Astrocyte (in vitro differentiated cells and primary cell): Measurements from ENCODE around the gene OPRD1. TPM values are rescaled to one million over a fixed set of nuclear protein-coding genes. Genes with fewer than 3 reads are reported as not detected.
"Not testable (repeated sequence)": the region's sequence is repeated elsewhere in the genome, so short reads cannot be mapped to it uniquely, and the experiment has no call there.

Experiments
- DNase-seq: peaks from one replicate; pipeline ENCODE4 v3.0.0-alpha.2; 2010; ENCODE audit warnings: low read depth
- FAIRE-seq: peaks from 2 replicates; lab custom pipeline; 2011; peaks lifted over from hg19 to GRCh38; lab: Jason Lieb, UNC
- H2AFZ ChIP-seq: 2 replicates; pipeline ENCODE4 v1.6.0; 2012; ENCODE audit warnings: low read depth, low read length, inconsistent platforms
- H3K27ac ChIP-seq: 2 replicates; pipeline ENCODE4 v1.5.1; 2011; ENCODE audit warnings: low read depth, low read length, inconsistent platforms
- H3K27me3 ChIP-seq: 2 replicates; pipeline ENCODE4 v1.6.0; 2011; ENCODE audit warnings: low read length, inconsistent platforms; ENCODE audit not compliant: insufficient read depth
- H3K36me3 ChIP-seq: 2 replicates; pipeline ENCODE4 v1.5.1; 2011; ENCODE audit warnings: low read length, inconsistent platforms; ENCODE audit not compliant: insufficient read depth
- H3K4me1 ChIP-seq: 2 replicates; pipeline ENCODE4 v1.5.1; 2011; ENCODE audit warnings: low read length, inconsistent platforms; ENCODE audit not compliant: insufficient read depth
- H3K4me2 ChIP-seq: 2 replicates; pipeline ENCODE4 v1.6.0; 2012; ENCODE audit warnings: low read length, inconsistent platforms
- H3K4me3 ChIP-seq: 2 replicates; pipeline ENCODE4 v1.5.1; 2011; ENCODE audit warnings: low read depth, mild to moderate bottlenecking, low read length, inconsistent platforms; ENCODE audit not compliant: insufficient read depth
- H3K79me2 ChIP-seq: 2 replicates; pipeline ENCODE4 v1.6.0; 2012; ENCODE audit warnings: mild to moderate bottlenecking, low read length, inconsistent platforms; ENCODE audit not compliant: insufficient read depth
- H3K9ac ChIP-seq: 2 replicates; pipeline ENCODE4 v1.6.0; 2012; ENCODE audit warnings: mild to moderate bottlenecking, low read length, inconsistent platforms
- H3K9me3 ChIP-seq: 2 replicates; pipeline ENCODE4 v1.5.1; 2012; ENCODE audit warnings: low read depth, mild to moderate bottlenecking, low read length, inconsistent platforms; ENCODE audit not compliant: insufficient read depth
- H4K20me1 ChIP-seq: 2 replicates; pipeline ENCODE4 v1.6.0; 2012; ENCODE audit warnings: low read length, inconsistent platforms; ENCODE audit not compliant: insufficient read depth
- H3K27ac Mint-ChIP-seq: one replicate; pipeline ENCODE4 v1.8.0; 2021; ENCODE audit warnings: mild to moderate bottlenecking, mixed read lengths; ENCODE audit not compliant: unreplicated experiment
- H3K27me3 Mint-ChIP-seq: one replicate; pipeline ENCODE4 v1.8.0; 2021; ENCODE audit warnings: low read depth, mixed read lengths; ENCODE audit not compliant: unreplicated experiment
- H3K36me3 Mint-ChIP-seq: one replicate; pipeline ENCODE4 v1.8.0; 2021; ENCODE audit warnings: low read depth, mixed read lengths; ENCODE audit not compliant: unreplicated experiment
- H3K4me1 Mint-ChIP-seq: one replicate; pipeline ENCODE4 v1.8.0; 2021; ENCODE audit warnings: low read depth, mixed read lengths; ENCODE audit not compliant: unreplicated experiment
- H3K4me3 Mint-ChIP-seq: one replicate; pipeline ENCODE4 v1.8.0; 2021; ENCODE audit warnings: mild to moderate bottlenecking, moderate library complexity, mixed read lengths; ENCODE audit not compliant: unreplicated experiment
- H3K9me3 Mint-ChIP-seq: one replicate; pipeline ENCODE4 v1.8.0; 2021; ENCODE audit warnings: mild to moderate bottlenecking, mixed read lengths; ENCODE audit not compliant: unreplicated experiment
- CTCF ChIP-seq: IDR thresholded peaks from 2 replicates; pipeline ENCODE4 v1.5.1; 2011; ENCODE audit warnings: low read depth, mild to moderate bottlenecking, inconsistent platforms, low read length, moderate library complexity; ENCODE audit not compliant: insufficient read depth
- EZH2 ChIP-seq: IDR thresholded peaks from 2 replicates; pipeline ENCODE4 v1.6.1; 2012; ENCODE audit warnings: mild to moderate bottlenecking, low read length, inconsistent platforms; ENCODE audit not compliant: insufficient read depth
- total RNA-seq: library from RNA; stranded (reverse); gene quantifications from 2 replicates; pipeline ENCODE4 v1.2.1, GENCODE V29; 2021

The OPRD1 gene
- total RNA-seq, 1 donor from 2014 or later, result 1.2 TPM

DNA sequence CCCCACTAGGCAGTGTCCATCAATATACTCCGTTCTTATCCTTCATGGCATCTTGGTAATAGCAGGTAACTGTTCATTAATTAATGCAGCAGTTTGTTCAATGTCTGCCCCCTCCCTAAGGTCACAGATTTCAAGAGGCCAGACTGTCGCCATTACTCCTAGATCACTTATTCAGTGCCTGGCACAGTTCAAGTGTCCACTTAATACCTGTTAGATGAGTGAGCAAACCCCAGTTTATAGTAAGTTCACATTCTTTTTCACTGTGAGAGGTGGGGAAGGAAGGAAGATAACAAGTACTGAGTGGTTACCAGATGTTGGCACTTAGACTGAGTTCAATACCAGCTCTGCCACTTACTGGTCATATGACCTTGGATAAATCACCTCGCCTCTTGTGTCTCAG lies 36.4 kb downstream of the OPRD1 start:
- TF ChIP-seq EZH2 (no peak), CTCF (no peak)
- no peak for FAIRE-seq
- Histone ChIP-seq H2AFZ (no peak overlapping the region), H3K4me2 (no peak overlapping the region), H3K36me3 (no peaks in the 10 kb centered on the region), H4K20me1 (no peaks in the 10 kb centered on the region), H3K79me2 (no peaks in the 10 kb centered on the region), H3K4me3 (no peak overlapping the region), H3K27ac (no peak overlapping the region), H3K4me1 (no peaks in the 10 kb centered on the region), H3K27me3 (peaks cover 2% of the 10 kb centered on the region), H3K9ac (no peak overlapping the region), H3K9me3 (no peaks in the 10 kb centered on the region)
- no peaks in the 10 kb centered on the region for H3K9me3 Mint-ChIP-seq
- H3K36me3 Mint-ChIP-seq, result no peaks in the 10 kb centered on the region
- H3K4me1 Mint-ChIP-seq, result no peaks in the 10 kb centered on the region
- peaks cover 7% of the 10 kb centered on the region for H3K27me3 Mint-ChIP-seq
- no peak for DNase-seq
- no peak overlapping the region for H3K27ac Mint-ChIP-seq
- H3K4me3 Mint-ChIP-seq, result no peak overlapping the region

- H3K4me1 ChIP-seq, result no peaks in the 10 kb centered on the region
- H3K4me2 ChIP-seq, result no peak overlapping the region
- DNase-seq, result no peak
- H3K27ac ChIP-seq, result no peak overlapping the region
- H3K9me3 Mint-ChIP-seq, result no peaks in the 10 kb centered on the region
- peaks cover 10% of the 10 kb centered on the region for H3K4me1 Mint-ChIP-seq
- no peak overlapping the region for H2AFZ ChIP-seq
- no peak overlapping the region for H3K4me3 Mint-ChIP-seq
- H4K20me1 ChIP-seq, result no peaks in the 10 kb centered on the region
- H3K9ac ChIP-seq, result no peak overlapping the region
- no peaks in the 10 kb centered on the region for H3K79me2 ChIP-seq
- TF ChIP-seq CTCF (no peak), EZH2 (no peak)
- H3K9me3 ChIP-seq, result no peaks in the 10 kb centered on the region
- H3K27me3 Mint-ChIP-seq, result peaks cover 9% of the 10 kb centered on the region
- H3K27me3 ChIP-seq, result peaks cover 9% of the 10 kb centered on the region
- no peak overlapping the region for H3K4me3 ChIP-seq
- no peak overlapping the region for H3K27ac Mint-ChIP-seq
- FAIRE-seq, result no peak
- H3K36me3 Mint-ChIP-seq, result no peaks in the 10 kb centered on the region
- H3K36me3 ChIP-seq, result no peaks in the 10 kb centered on the region
Observed at GRCh38 chr1:28853093-28853742, 41.2 kb downstream of the OPRD1 start.

DNA sequence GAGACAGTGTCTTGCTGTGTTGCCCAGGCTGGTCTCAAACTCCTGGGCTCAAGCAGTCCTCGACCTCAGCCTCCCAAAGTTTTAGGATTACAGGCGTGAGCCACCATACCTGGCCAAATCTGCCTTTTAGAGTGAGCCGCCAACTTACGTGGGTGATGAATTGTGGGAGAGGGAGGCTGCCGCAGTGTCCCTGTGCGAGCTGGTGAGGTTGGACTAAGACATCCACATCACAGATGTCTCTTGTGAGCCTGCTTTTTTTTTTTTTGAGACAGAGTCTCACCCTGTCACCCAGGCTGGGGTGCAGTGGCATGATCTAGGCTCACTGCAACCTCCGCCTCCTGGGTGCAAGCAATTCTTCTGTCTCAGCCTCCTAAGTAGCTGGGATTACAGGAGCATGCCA lies 42.4 kb downstream of the OPRD1 start:
- H3K27ac Mint-ChIP-seq, H3K79me2 ChIP-seq, FAIRE-seq, H3K9me3 ChIP-seq, H3K9me3 Mint-ChIP-seq, H3K4me3 ChIP-seq, H3K36me3 ChIP-seq, DNase-seq, H3K4me1 ChIP-seq, H3K27ac ChIP-seq, H3K27me3 Mint-ChIP-seq, H3K36me3 Mint-ChIP-seq, H3K4me3 Mint-ChIP-seq, H4K20me1 ChIP-seq, H2AFZ ChIP-seq, H3K9ac ChIP-seq, H3K27me3 ChIP-seq, H3K4me2 ChIP-seq: not testable (repeated sequence)
- H3K4me1 Mint-ChIP-seq, result peaks cover 10% of the 10 kb centered on the region
